Measurements from ENCODE around the gene PLA2G4B.
A peak's percentile ranks its signal among the peaks of the same experiment; 100 is the strongest.

The PLA2G4B gene

DNA sequence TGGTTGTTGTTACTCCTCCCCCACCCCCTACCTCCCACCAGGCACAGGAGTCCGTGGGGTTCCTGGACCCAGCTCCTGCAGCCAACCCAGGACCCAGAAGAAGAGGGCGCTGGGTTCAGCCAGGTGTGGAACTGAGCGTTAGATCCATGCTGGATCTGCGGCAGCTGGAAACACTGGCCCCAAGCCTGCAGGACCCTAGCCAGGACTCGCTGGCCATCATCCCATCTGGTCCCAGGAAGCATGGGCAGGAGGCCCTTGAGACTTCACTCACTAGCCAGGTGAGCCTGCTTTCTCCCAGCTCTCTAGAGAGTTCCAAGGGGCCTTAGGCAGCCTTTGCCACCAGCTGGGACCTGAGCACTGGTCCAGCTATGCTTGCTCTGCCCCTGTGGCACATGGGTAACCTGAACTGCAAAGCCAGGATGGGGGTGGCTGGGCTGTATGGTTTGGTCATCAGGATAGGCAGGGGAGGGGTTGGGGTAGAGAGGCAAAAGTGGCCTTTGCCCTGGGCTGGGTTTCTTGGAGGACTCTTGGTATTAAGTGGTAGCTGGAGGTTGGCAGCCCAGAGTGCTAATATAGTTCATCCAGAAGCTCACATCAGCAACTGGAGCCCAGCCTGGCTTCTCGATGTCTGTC is 17.7 kb upstream of the PLA2G4B start:
- DNase-seq (ENCODE audit: low read depth) = no peak
- H3K9me3 ChIP-seq (ENCODE audit: control insufficient read depth, low read length) = no peaks in the 10 kb centered on the region
- H3K4me3 ChIP-seq (ENCODE audit: low read length) = no peak overlapping the region
- H3K9ac ChIP-seq (ENCODE audit: low read length) = no peak overlapping the region
- no peaks in the 10 kb centered on the region for H3K27me3 ChIP-seq (replicated peaks; ENCODE audit: control insufficient read depth, insufficient read depth, low read length)
- H3K36me3 ChIP-seq (ENCODE audit: control insufficient read depth, insufficient read depth, low read length, severe bottlenecking) = peaks cover 92% of the 10 kb centered on the region
- no peaks in the 10 kb centered on the region for H3K4me1 ChIP-seq (ENCODE audit: control insufficient read depth, insufficient read depth, low read length)

DNA sequence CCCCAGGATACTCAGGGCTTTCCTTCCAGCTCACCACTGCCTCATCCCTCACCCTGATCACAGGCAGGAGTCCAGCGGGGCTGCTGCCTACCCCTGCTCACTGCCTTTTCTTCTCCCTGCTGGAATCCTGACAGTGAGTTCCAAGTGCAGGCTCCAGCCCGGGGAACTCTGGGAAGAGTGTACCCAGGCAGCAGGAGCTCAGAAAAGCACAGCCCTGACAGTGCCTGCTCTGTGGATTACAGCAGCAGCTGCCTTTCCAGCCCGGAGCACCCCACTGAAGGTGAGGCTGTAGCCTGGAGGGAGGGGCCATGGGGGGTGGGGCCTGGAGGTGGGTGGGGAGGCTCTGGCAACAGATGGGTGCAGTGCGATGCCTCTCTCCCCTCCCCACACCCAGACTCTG is 16.8 kb upstream of the PLA2G4B start:
- no peaks in the 10 kb centered on the region for H3K4me1 ChIP-seq (ENCODE audit: control insufficient read depth, insufficient read depth, low read length)
- peaks cover 87% of the 10 kb centered on the region for H3K36me3 ChIP-seq (ENCODE audit: control insufficient read depth, insufficient read depth, low read length, severe bottlenecking)
- H3K4me3 ChIP-seq (ENCODE audit: low read length) = no peak overlapping the region
- H3K27me3 ChIP-seq (replicated peaks; ENCODE audit: control insufficient read depth, insufficient read depth, low read length) = no peaks in the 10 kb centered on the region
- DNase-seq (ENCODE audit: low read depth) = no peak
- H3K9ac ChIP-seq (ENCODE audit: low read length) = no peak overlapping the region
- H3K9me3 ChIP-seq (ENCODE audit: control insufficient read depth, low read length) = no peaks in the 10 kb centered on the region

GRCh38 chr15:41822471-41822870 is 16.2 kb upstream of the PLA2G4B start:
- DNase-seq (ENCODE audit: low read depth) = no peak
- Histone ChIP-seq H3K9me3 (ENCODE audit: control insufficient read depth, low read length) (no peaks in the 10 kb centered on the region), H3K4me3 (ENCODE audit: low read length) (no peak overlapping the region), H3K36me3 (ENCODE audit: control insufficient read depth, insufficient read depth, low read length, severe bottlenecking) (peaks cover 81% of the 10 kb centered on the region), H3K4me1 (ENCODE audit: control insufficient read depth, insufficient read depth, low read length) (peaks cover 3% of the 10 kb centered on the region), H3K27me3 (replicated peaks; ENCODE audit: control insufficient read depth, insufficient read depth, low read length) (no peaks in the 10 kb centered on the region), H3K9ac (ENCODE audit: low read length) (no peak overlapping the region)

GRCh38 chr15:41822957-41823356 is 15.7 kb upstream of the PLA2G4B start:
- H3K4me1 ChIP-seq (ENCODE audit: control insufficient read depth, insufficient read depth, low read length) = peaks cover 3% of the 10 kb centered on the region
- peaks cover 76% of the 10 kb centered on the region for H3K36me3 ChIP-seq (ENCODE audit: control insufficient read depth, insufficient read depth, low read length, severe bottlenecking)
- H3K27me3 ChIP-seq (replicated peaks; ENCODE audit: control insufficient read depth, insufficient read depth, low read length) = no peaks in the 10 kb centered on the region
- no peaks in the 10 kb centered on the region for H3K9me3 ChIP-seq (ENCODE audit: control insufficient read depth, low read length)
- H3K9ac ChIP-seq (ENCODE audit: low read length) = no peak overlapping the region
- no peak for DNase-seq (ENCODE audit: low read depth)
- no peak overlapping the region for H3K4me3 ChIP-seq (ENCODE audit: low read length)

- no peak for DNase-seq (ENCODE audit: low read depth)
- no peak overlapping the region for H3K9ac ChIP-seq (ENCODE audit: low read length)
- H3K9me3 ChIP-seq (ENCODE audit: control insufficient read depth, low read length) = no peaks in the 10 kb centered on the region
- H3K4me3 ChIP-seq (ENCODE audit: low read length) = no peak overlapping the region
- H3K4me1 ChIP-seq (ENCODE audit: control insufficient read depth, insufficient read depth, low read length) = peaks cover 4% of the 10 kb centered on the region
- no peaks in the 10 kb centered on the region for H3K27me3 ChIP-seq (replicated peaks; ENCODE audit: control insufficient read depth, insufficient read depth, low read length)
- peaks cover 71% of the 10 kb centered on the region for H3K36me3 ChIP-seq (ENCODE audit: control insufficient read depth, insufficient read depth, low read length, severe bottlenecking)
These were observed 15.1 kb upstream of the PLA2G4B start for GRCh38 chr15:41823502-41823901.

GRCh38 chr15:41824062-41824745 is 14.4 kb upstream of the PLA2G4B start:
- Histone ChIP-seq H3K9ac (ENCODE audit: low read length) (no peak overlapping the region), H3K4me3 (ENCODE audit: low read length) (no peak overlapping the region), H3K27me3 (replicated peaks; ENCODE audit: control insufficient read depth, insufficient read depth, low read length) (no peaks in the 10 kb centered on the region), H3K36me3 (ENCODE audit: control insufficient read depth, insufficient read depth, low read length, severe bottlenecking) (peaks cover 63% of the 10 kb centered on the region), H3K9me3 (ENCODE audit: control insufficient read depth, low read length) (no peaks in the 10 kb centered on the region), H3K4me1 (ENCODE audit: control insufficient read depth, insufficient read depth, low read length) (peaks cover 11% of the 10 kb centered on the region)
- DNase-seq (ENCODE audit: low read depth) = no peak

DNA sequence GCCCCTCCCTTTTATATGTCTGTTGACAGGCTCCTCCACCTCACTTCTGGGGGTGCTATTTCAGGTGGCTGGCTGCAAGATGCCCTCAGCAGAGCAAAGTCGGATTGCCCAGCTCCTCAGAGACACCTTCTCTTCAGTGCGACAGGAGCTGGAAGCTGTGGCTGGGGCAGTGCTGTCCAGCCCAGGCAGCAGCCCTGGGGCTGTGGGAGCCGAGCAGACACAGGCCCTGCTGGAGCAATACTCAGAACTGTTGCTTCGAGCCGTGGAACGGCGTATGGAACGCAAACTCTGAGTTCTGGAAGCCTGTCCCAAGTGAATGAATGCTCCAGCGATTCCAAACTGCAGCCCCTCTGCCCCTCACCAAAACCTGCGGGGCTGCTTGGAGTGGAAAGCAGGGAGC is 13.5 kb upstream of the PLA2G4B start:
- no peak overlapping the region for H3K4me3 ChIP-seq (ENCODE audit: low read length)
- peaks cover 54% of the 10 kb centered on the region for H3K36me3 ChIP-seq (ENCODE audit: control insufficient read depth, insufficient read depth, low read length, severe bottlenecking)

GRCh38 chr15:41825572-41826535 is 12.8 kb upstream of the PLA2G4B start:
- no peak overlapping the region for H3K9ac ChIP-seq (ENCODE audit: low read length)
- no peaks in the 10 kb centered on the region for H3K27me3 ChIP-seq (replicated peaks; ENCODE audit: control insufficient read depth, insufficient read depth, low read length)
- H3K9me3 ChIP-seq (ENCODE audit: control insufficient read depth, low read length) = no peaks in the 10 kb centered on the region
- no peak for DNase-seq (ENCODE audit: low read depth)
- peaks cover 11% of the 10 kb centered on the region for H3K4me1 ChIP-seq (ENCODE audit: control insufficient read depth, insufficient read depth, low read length)
- peaks cover 47% of the 10 kb centered on the region for H3K36me3 ChIP-seq (ENCODE audit: control insufficient read depth, insufficient read depth, low read length, severe bottlenecking)
- no peak overlapping the region for H3K4me3 ChIP-seq (ENCODE audit: low read length)

More for the DNA sequence above, 13.5 kb upstream of the PLA2G4B start:
- Histone ChIP-seq H3K27me3 (replicated peaks; ENCODE audit: control insufficient read depth, insufficient read depth, low read length) (no peaks in the 10 kb centered on the region), H3K4me1 (ENCODE audit: control insufficient read depth, insufficient read depth, low read length) (peaks cover 11% of the 10 kb centered on the region), H3K9ac (ENCODE audit: low read length) (no peak overlapping the region), H3K9me3 (ENCODE audit: control insufficient read depth, low read length) (no peaks in the 10 kb centered on the region)
- no peak for DNase-seq (ENCODE audit: low read depth)

DNA sequence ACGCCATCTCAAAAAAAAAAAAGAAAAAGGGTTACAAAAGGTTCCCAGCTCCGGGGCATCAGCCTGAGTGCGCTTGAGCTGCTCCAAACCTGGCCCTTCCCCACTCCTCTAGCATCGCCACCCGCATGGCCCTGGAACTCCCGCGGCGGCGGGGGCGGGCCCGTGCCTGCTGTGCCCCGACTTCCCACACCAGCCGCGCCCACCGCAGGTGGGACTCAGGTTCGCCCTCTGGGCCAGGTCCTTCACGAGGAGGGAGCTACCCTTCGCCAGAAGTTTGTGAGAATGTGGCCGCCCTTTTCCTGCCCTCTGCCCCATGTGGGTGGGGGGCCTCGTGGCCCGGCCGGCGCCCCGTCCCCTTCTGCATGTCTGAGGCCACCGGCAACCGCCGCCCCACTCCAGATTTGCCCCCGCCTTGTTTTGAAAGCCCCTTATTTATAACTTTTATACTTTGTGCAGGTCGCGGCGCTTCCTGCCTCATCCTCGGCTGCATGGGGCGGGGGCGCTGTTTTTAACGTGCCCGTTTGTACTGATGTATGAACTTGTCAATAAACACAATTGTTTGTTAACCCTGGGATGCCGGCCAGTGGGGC is 11.3 kb upstream of the PLA2G4B start:
- Histone ChIP-seq H3K36me3 (ENCODE audit: control insufficient read depth, insufficient read depth, low read length, severe bottlenecking) (peaks cover 35% of the 10 kb centered on the region), H3K9me3 (ENCODE audit: control insufficient read depth, low read length) (no peaks in the 10 kb centered on the region), H3K9ac (ENCODE audit: low read length) (peak overlapping the region; percentile 76), H3K27me3 (replicated peaks; ENCODE audit: control insufficient read depth, insufficient read depth, low read length) (no peaks in the 10 kb centered on the region), H3K4me3 (ENCODE audit: low read length) (peak overlapping the region; percentile 93), H3K4me1 (ENCODE audit: control insufficient read depth, insufficient read depth, low read length) (peaks cover 11% of the 10 kb centered on the region)
- no peak for DNase-seq (ENCODE audit: low read depth)

DNA sequence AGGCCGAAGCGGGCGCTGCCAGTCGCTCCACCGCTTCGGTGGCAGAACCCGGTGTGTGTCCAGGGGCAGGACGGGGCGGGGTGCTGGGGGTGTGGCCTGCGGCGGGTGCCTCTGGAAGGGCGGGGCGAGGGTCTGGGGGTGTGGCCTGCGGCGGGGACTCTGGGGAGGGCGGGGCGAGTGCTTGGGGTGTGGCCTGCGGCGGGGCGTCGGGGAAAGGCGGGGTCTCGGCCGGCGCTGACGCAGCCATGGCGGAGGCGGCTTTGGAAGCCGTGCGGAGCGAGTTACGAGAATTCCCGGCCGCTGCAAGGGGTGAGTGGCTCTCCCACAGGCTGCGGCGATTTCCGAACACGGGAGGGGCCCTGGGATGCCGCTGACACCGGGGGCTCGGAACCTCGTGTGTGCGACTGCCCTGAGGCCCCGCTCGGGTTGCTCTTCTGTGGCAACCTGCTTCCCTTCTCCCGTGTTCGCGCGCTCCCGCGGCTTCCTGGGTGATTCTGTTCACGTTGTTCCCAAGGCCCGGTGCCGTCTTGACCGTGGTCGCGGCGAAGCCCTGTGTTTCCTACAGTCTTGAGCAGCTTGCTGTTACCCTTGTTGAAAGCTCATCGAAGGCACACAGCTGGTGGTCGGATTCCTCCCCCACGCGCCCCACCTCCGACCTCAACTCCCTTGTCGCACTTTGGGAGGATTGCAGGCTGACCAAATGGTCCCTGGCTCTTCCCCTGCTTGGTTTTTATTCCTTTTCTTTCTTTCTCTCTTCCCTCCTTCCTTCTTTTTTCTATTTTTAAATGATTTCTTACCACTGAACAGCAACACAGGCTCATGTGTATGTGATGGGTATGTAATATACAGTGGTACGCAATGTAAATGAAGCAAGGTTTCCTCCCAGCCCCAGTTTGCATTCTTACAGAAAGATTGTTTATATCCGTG is 10.5 kb upstream of the PLA2G4B start, which contains the start of gene JMJD7:
Gene JMJD7 (plus strand): TSS at position 213 of the 927 bp plus-strand sequence. CDS start 33 bp downstream, at position 246.
- Histone ChIP-seq H3K4me3 (ENCODE audit: low read length) (peak within 1 kb of the TSS; percentile 93), H3K9me3 (ENCODE audit: control insufficient read depth, low read length) (no peaks in the 10 kb centered on the region), H3K9ac (ENCODE audit: low read length) (peak within 1 kb of the TSS; percentile 90), H3K4me1 (ENCODE audit: control insufficient read depth, insufficient read depth, low read length) (peaks cover 11% of the 10 kb centered on the region), H3K36me3 (ENCODE audit: control insufficient read depth, insufficient read depth, low read length, severe bottlenecking) (peaks cover 27% of the 10 kb centered on the region), H3K27me3 (replicated peaks; ENCODE audit: control insufficient read depth, insufficient read depth, low read length) (no peaks in the 10 kb centered on the region)
- DNase-seq (ENCODE audit: low read depth) = peak; percentile 97

All from adipocyte (in vitro differentiated cells).